GM21515 (cell line): ENCODE measurements around the gene CLIC5.

Experiments used
- ATAC-seq: cut with Tn5 transposase; IDR thresholded peaks from one replicate; pipeline ENCODE4 v1.9.1; 2021; ENCODE audit not compliant: unreplicated experiment

CLIC5 gene

DNA sequence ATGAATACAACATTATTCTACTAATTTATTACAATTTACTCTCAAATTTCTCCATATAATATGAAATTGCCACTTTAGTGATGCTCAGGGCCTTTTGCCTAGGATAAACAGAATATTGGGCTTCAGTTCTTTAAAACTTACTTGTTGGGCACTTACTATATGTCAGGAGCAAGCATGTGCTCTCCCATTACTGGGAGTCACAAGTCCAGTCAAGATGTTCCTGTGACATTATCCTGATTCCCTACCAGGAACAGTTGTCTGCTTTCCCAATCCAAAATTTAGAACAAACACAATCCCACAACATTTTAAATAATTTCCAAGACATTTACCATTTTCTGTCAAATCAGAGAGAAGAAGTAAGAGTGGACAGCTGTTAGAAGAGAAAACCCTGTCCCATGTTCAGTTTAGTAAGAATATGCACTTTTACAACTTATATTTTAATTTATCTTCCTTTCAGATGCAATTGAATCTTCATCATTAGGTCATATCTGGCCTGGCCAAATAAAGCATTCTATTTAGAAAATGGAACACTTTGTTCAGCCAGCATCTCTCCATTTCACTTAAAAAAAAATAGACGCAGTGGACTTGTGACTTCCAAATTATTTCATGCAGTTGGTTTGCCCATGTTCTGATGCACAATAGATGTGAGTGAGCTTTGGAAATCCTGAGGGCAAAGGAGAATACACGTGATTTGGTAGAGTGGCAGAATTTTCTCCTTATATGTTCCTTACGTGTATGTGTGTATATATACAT lies 159.8 kb downstream of the CLIC5 start:
- no peak for ATAC-seq

DNA sequence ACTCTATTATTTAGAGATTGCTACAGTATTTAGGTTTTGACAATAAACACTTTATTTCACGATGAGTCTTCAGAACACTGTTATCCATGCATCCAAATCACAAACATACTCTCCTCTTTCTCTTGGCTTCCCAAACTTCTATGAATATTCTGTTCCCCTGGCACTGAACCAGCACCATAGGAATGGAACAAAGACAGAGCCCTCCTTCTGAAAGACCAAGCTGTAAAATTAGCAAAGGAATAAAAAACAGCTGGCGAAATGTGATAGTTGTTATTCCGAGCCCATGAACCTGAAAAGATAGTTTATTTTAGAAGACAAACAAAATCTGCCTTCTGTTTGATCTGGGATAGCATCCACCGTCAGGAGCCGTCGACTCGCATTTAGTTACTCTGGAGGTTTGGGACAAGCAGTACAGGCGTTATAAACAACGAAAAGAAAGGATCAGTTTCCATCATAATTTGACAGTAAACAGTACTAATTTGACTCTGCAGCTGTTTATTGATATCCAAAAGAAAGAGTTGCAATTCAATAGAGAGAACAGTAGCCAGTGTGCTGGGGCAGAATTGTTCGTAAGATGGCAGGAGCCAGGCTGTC lies 161.4 kb downstream of the CLIC5 start:
- no peak for ATAC-seq

DNA sequence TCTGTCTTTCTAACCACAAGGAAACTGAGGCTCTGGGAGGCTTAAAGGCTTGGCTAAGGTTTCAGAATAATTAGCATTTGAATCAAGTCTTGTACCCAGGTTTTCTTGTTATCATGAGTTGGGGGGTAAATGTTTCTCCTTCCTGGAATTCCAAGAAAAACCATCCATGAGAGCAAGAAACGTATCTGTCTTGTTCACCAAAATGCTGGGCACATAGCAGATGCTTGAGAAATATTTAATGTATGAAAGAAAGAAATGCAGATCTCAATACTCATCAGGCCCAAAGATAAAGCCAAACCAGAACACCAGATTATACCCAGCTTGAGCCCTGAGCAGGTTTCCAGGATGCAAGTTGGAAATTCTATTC lies 164.6 kb downstream of the CLIC5 start:
- ATAC-seq: no peak

DNA sequence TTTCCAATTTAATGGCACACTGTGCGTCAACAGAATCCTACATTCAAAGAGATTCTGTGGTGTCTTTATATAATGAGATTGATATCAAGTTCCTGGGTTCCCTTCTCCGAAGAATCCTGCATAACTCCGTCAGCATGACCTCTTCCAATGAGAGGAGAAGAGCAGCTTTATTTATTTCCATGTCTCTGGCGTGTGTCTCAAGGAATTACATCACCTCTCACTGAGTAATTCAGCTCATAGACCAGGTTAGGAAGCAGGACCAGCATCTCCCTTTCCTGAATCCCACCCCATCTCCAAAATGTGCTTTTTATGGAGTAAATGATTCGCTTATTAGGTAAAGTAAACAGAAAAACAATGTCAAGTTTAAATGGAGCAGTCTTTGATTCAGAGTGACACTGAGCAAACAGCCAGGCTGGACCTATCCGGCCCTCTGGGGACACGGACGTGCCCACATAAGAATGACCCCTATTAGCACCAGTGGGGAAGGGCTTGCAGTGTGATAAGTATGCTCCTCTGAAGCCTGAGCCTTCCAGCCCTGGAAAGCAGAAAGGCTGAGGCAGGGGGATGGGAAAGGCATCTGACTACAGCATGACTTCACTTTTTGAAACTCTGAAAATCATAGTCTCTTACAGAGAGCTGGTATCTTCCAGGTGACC lies 165.2 kb downstream of the CLIC5 start:
- ATAC-seq: no peak

DNA sequence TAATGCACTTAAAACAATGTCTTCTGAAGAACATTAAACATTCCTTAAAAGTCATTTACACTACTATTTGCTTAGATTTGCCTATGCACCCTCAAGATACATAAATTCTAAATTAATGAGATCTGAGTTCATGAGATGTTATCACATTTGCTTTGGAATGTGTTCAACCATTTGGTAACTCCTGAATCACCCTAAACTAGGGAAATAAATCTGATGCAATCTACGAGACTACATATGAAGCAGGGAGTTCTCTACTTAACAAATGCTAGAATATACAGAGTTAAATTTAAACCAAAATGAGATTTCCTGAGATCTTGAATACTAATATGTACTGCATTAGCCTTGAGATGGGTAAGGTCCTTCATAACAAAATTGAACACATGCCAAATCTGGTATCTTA lies 170.1 kb downstream of the CLIC5 start:
- ATAC-seq: no peak

DNA sequence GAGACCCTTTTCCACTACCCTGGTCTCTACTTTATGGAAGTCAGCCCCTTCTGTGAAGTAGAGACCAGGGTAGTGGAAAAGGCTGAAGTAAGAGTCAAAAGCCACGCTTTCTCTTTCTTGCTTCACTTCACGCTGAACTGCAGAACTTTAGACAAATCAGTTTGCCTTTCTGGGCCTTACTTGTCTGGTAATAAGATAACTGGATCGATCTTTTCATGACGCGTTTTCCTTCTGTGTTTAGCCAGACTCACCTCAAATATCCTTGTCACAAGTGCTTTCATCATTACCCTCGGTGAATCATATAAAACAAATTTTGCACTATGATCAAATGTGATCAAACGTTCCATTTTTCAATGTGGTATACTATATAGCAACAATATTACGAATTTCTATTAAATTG lies 170.7 kb downstream of the CLIC5 start:
- no peak for ATAC-seq

DNA sequence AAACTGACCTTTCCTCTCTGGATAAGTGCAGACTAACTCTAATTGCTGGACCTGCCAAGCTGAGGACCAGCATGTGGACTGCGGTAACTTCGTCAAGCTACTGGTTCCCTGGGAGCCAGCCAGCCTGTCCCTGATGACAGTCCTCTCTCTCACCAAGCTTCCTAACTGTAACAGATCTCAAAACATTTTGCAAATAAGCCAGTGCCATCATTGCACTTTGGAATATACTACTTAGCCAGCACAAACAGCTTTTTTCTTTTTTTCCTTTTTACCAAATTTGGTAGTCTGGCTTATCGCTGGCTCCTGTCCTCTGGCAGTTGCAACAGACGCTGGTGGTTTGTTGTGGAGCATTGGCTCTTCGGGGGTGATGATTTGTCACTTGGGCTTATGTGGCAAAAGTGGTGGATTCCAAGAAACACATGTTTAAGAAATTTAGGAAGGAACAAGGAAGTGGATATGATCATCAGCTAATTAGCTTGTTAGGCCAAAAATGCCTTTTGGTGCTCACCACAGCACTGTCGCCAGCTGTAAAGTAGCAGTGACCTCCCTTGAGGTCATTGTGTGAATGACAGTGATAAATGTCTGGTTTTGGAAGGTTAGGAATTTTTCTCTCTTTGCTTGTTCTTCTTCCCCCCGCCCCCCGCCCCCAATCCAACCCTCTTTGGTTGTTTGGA lies 171.7 kb downstream of the CLIC5 start:
- ATAC-seq: no peak

DNA sequence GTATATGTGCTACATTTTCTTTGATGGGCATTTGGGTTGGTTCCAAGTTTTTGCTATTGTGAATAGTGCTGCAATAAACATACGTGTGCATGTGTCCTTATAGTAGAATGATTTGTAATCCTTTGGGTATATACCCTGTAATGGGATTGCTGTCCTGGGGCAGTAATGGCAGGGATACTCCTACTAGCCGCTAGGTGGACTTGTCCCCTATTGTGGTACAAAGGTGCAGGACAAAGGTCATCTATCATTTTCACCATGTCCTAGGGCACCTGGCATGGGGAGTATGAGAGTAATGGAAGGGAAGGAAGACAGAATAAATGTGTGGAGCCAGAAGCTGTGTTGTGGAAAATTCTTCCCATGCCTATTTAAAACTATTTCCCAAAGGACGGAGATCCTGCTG lies 174.6 kb downstream of the CLIC5 start:
- no peak for ATAC-seq

DNA sequence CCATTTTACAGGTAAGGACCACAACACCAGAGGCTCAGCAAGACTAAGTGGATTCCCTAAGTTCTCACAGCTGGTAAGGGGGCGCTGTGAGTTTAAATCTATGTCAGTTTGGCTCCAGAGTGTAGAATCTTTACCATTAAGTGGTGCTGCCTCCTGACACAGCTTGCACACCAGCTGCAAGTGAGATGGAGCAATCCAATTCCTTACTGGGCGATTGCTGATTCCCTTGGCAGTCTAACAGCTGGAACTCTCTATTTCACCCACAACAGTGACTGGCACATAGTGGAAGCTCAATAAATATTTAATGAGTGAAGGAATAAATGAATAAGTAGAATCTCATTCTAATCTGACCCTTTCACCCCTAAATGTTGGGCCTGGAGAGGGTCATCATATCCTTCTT lies 176.7 kb downstream of the CLIC5 start:
- no peak for ATAC-seq

DNA sequence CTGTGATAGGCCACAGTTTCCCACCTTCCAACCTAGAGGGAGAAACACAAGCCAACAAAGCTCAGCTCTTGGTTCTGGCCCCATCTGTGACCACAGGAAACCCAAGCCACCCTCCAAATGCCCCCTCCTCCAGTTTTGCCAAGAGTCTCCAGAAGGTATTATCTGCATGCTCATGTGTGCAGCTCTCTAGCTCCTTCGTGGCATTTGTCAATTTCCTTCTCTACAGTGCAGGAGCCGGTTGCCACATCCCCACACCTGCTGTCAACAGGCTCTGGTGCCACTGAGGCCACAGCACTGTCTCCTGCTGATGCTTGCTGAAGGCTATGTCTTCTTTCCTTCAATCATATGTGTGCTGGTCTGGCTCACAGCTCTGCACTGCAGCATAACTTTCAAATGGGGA lies 177.2 kb downstream of the CLIC5 start:
- ATAC-seq: no peak

DNA sequence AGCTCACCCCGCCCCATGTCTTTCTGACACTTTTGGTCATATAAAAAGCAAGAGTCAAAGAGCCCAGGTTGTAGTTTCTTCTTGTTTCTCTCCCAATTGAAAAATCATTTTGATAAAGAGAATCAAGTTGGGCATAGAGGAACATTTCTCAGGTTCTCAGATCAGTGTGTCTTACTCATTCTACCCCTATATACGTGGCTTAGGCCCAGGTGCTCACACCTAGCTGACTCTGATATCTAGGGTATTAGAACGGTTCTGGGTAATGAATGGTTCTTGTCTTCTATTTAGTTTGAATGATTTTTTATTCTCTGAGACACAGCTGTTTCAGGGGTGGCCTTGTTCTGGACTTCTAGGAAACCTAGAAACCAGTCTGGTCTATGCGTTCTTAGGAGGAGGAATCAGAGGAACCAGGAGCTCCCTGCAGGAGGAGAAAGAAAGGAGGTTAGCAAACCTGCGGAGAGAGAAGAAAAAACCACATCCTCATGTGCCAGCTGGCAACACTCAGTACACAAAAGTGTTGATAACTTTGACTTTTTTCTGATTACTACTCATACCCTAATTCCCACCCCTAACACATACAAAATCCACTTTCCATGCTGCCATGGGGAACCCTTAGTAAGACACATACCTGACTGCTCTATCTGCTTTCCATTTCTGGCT lies 178.0 kb downstream of the CLIC5 start:
- ATAC-seq: no peak

DNA sequence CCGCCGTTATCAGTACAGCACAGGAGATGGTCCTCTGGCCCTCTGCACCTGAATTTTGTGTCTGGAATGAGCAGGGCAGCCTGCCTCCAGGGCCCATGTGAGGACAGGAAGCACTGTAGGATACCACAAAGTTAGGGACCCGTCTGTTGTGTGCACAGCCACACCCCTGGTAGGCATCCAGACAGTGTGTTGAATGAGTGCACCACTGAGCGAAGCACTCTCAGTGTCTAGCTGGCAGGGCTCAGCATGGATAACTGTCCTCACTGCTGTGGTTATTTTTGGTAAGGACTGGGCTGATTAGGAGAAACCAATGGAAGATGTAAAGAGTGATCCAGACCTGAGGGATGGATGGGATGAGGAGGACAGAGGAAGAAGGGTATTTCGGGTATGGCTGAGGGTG lies 178.7 kb downstream of the CLIC5 start:
- ATAC-seq: no peak

DNA sequence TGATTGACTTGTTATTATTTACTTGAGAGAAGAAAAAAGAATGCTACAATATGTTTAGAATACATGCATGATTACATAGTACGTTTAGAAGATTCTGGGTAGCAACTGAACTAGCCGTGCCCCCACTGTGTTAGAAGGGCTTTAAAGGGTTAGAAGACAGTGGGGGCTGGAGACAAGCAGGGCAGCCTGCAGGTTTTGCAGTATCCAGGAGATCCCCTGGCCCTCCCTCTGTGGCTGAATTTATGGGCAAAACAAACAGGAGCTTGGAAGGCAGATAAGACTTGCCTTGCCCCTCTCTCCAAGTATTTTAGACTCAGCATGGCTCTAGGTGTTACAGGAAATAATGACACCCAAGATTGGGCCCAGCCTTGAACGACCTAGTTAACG lies 179.2 kb downstream of the CLIC5 start:
- ATAC-seq: no peak

DNA sequence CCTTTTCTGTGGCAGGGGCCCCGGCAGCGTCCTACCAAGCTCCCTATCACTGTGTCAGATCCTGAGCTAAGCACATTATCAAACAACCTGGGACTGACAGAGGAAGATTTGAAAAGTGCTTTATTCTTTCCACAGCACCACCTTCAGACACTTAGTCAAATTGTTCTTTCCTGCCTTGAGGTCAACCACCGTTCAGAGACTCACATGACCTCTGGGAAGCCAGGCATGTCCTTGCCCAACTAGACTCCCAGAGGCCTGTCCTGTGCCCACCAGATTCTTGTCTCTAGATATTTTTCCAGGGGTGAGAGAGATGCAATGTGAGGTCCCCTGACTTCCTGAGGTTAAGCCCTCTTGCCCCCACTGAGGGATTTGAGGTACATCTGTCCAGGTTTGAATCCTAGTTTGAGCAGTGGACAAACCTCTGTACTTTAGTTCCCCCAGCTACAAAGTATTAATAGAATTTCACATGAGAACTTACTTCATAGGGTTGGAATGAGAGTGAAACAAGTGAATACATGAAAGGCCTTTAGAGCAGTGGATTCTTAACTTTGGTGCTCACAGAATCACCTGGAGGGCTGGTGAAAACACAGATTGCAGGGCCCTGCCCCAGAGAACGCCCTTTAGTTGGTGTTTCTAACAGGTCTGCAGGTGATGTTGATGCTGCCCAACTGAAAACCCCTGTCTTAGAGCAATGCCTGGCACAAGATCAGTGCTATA lies 179.8 kb downstream of the CLIC5 start:
- ATAC-seq: no peak

DNA sequence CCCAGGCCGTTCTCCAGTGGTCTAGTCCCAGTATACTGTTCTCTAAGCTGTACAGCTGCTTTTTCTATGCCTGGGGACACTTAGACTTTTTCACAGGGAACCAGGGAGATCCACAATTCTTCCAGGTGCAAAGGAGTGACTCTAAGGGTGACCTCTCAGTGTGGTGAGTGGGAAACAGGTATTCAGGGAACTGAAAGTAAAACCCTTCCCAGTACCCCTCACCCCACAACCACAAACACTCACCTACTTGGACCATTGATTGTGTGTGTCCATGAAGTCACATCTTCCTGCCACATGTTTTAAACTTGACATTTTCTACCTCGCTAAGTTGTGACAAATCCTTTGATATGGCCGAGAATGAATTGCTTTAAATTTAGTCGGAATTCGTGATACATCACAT lies 183.6 kb downstream of the CLIC5 start:
- no peak for ATAC-seq
